ENCODE data around the gene CLDN4.
"Not testable (repeated sequence)": the region's sequence is repeated elsewhere in the genome, so short reads cannot be mapped to it uniquely, and the experiment has no call there.

The CLDN4 gene

DNA sequence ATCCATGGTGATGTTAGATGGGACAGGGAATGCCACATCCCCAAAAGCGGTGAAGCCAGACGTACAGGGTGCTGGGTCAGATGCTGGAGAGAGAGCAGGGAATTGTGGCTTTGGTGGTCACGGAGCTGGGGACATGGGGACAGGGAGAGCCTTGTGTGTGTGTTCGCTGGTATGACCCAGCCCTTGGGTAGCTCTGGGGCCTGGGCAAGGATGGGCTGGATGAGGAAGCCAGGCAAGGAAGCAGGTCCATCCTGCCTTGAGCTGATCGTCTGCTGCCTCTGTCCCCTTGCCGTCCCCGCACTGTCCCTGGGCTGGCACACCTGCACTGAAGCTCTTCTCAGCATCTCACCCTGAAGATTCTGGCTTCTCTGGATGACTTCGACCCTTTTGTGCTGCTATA is 15.4 kb upstream of the CLDN4 start:
- no peak overlapping the region for H3K4me3 ChIP-seq (ENCODE audit: low read length, poor library complexity, severe bottlenecking)

DNA sequence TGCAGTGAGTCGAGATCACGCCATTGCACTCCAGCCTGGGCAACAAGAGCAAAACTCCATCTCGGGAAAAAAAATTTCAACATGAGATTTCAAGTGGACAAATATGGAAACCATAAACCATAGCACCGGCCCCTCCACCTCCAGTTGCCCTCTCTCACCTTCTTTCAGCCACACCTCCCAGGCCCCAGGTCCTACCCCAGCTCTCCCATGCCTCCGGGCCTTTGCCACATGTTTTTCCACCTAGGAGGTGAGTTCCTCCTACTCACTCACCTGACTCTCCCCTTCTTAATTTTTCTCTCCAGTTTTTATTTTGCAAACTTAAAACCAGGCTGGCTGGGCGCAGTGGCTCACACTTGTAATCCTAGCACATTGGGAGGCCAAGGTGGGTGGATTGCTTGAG is 13.7 kb upstream of the CLDN4 start:
- Histone ChIP-seq H3F3A (ENCODE audit: low read depth) (no peaks in the 10 kb centered on the region), H3K27me3 (ENCODE audit: insufficient read depth, low read length, poor library complexity, severe bottlenecking) (no peaks in the 10 kb centered on the region), H4K20me1 (ENCODE audit: insufficient read depth, low read length, poor library complexity, severe bottlenecking) (no peaks in the 10 kb centered on the region), H3K4me3 (ENCODE audit: low read length, poor library complexity, severe bottlenecking) (no peak overlapping the region), H3K36me3 (ENCODE audit: insufficient read depth, low read length) (no peaks in the 10 kb centered on the region), H3K79me2 (ENCODE audit: insufficient read depth, low read length) (no peaks in the 10 kb centered on the region), H3K9ac (ENCODE audit: low read depth, low read length, poor library complexity, severe bottlenecking) (no peak overlapping the region), H3K4me2 (ENCODE audit: low read depth, low read length, poor library complexity, severe bottlenecking) (no peak overlapping the region), H2AFZ (ENCODE audit: low read length) (no peak overlapping the region), H3K9me2 (replicated peaks; ENCODE audit: low read depth, low read length) (no peaks in the 10 kb centered on the region), H3K9me3 (ENCODE audit: insufficient read depth, low read depth, low read length) (no peaks in the 10 kb centered on the region), H3K4me1 (ENCODE audit: insufficient read depth, low read length, poor library complexity, severe bottlenecking) (no peaks in the 10 kb centered on the region)
- TF ChIP-seq, protein P1, sequence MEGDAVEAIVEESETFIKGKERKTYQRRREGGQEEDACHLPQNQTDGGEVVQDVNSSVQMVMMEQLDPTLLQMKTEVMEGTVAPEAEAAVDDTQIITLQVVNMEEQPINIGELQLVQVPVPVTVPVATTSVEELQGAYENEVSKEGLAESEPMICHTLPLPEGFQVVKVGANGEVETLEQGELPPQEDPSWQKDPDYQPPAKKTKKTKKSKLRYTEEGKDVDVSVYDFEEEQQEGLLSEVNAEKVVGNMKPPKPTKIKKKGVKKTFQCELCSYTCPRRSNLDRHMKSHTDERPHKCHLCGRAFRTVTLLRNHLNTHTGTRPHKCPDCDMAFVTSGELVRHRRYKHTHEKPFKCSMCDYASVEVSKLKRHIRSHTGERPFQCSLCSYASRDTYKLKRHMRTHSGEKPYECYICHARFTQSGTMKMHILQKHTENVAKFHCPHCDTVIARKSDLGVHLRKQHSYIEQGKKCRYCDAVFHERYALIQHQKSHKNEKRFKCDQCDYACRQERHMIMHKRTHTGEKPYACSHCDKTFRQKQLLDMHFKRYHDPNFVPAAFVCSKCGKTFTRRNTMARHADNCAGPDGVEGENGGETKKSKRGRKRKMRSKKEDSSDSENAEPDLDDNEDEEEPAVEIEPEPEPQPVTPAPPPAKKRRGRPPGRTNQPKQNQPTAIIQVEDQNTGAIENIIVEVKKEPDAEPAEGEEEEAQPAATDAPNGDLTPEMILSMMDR (conservative IDR thresholded peaks at IDR 0.05; ENCODE audit: low read length), result no peak
- TF ChIP-seq EZH2phosphoT487 (IDR thresholded peaks at IDR 0.05; ENCODE audit: borderline replicate concordance), result no peak

More for the DNA sequence above, 15.4 kb upstream of the CLDN4 start:
- no peak overlapping the region for H2AFZ ChIP-seq (ENCODE audit: low read length)
- H3K9me3 ChIP-seq (ENCODE audit: insufficient read depth, low read depth, low read length), result no peaks in the 10 kb centered on the region
- H3K4me2 ChIP-seq (ENCODE audit: low read depth, low read length, poor library complexity, severe bottlenecking), result no peak overlapping the region
- TF ChIP-seq, protein P1 (conservative IDR thresholded peaks at IDR 0.05; ENCODE audit: low read length), result no peak
- TF ChIP-seq EZH2phosphoT487 (IDR thresholded peaks at IDR 0.05; ENCODE audit: borderline replicate concordance), result no peak
- no peaks in the 10 kb centered on the region for H3K27me3 ChIP-seq (ENCODE audit: insufficient read depth, low read length, poor library complexity, severe bottlenecking)
- no peaks in the 10 kb centered on the region for H3F3A ChIP-seq (ENCODE audit: low read depth)
- H3K4me1 ChIP-seq (ENCODE audit: insufficient read depth, low read length, poor library complexity, severe bottlenecking), result no peaks in the 10 kb centered on the region
- no peaks in the 10 kb centered on the region for H3K9me2 ChIP-seq (replicated peaks; ENCODE audit: low read depth, low read length)
- H3K79me2 ChIP-seq (ENCODE audit: insufficient read depth, low read length), result no peaks in the 10 kb centered on the region
- no peak overlapping the region for H3K9ac ChIP-seq (ENCODE audit: low read depth, low read length, poor library complexity, severe bottlenecking)
- no peaks in the 10 kb centered on the region for H4K20me1 ChIP-seq (ENCODE audit: insufficient read depth, low read length, poor library complexity, severe bottlenecking)
- no peaks in the 10 kb centered on the region for H3K36me3 ChIP-seq (ENCODE audit: insufficient read depth, low read length)

DNA sequence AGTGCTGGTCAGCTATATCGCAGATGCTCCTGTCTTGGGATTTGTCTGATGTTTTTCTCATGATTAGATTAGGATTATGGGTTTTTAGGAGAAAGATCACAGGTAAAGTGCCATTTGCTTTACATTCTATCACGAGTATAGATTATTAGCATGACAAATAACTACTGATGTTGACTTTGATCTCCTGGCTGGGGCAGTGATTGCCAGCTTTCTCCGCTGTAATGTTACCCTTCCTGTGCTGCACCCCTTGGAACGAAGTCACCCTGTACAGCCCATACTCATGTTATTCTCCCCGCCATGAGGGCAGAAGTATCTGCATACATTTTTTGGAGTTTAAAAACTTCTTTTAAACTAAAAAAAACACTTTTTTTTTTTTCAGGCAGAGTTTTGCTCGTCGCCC is 10.8 kb upstream of the CLDN4 start:
- H3K4me1 ChIP-seq (ENCODE audit: insufficient read depth, low read length, poor library complexity, severe bottlenecking), result no peaks in the 10 kb centered on the region
- no peak for TF ChIP-seq EZH2phosphoT487 (IDR thresholded peaks at IDR 0.05; ENCODE audit: borderline replicate concordance)
- TF ChIP-seq, protein P1 (conservative IDR thresholded peaks at IDR 0.05; ENCODE audit: low read length), result no peak
- H3K4me2 ChIP-seq (ENCODE audit: low read depth, low read length, poor library complexity, severe bottlenecking), result no peak overlapping the region
- H3K9me2 ChIP-seq (replicated peaks; ENCODE audit: low read depth, low read length), result no peaks in the 10 kb centered on the region
- no peaks in the 10 kb centered on the region for H3K27me3 ChIP-seq (ENCODE audit: insufficient read depth, low read length, poor library complexity, severe bottlenecking)
- H4K20me1 ChIP-seq (ENCODE audit: insufficient read depth, low read length, poor library complexity, severe bottlenecking), result no peaks in the 10 kb centered on the region
- H2AFZ ChIP-seq (ENCODE audit: low read length), result no peak overlapping the region
- H3F3A ChIP-seq (ENCODE audit: low read depth), result no peaks in the 10 kb centered on the region
- no peaks in the 10 kb centered on the region for H3K79me2 ChIP-seq (ENCODE audit: insufficient read depth, low read length)
- no peaks in the 10 kb centered on the region for H3K9me3 ChIP-seq (ENCODE audit: insufficient read depth, low read depth, low read length)
- no peak overlapping the region for H3K9ac ChIP-seq (ENCODE audit: low read depth, low read length, poor library complexity, severe bottlenecking)
- no peak overlapping the region for H3K4me3 ChIP-seq (ENCODE audit: low read length, poor library complexity, severe bottlenecking)
- no peaks in the 10 kb centered on the region for H3K36me3 ChIP-seq (ENCODE audit: insufficient read depth, low read length)

DNA sequence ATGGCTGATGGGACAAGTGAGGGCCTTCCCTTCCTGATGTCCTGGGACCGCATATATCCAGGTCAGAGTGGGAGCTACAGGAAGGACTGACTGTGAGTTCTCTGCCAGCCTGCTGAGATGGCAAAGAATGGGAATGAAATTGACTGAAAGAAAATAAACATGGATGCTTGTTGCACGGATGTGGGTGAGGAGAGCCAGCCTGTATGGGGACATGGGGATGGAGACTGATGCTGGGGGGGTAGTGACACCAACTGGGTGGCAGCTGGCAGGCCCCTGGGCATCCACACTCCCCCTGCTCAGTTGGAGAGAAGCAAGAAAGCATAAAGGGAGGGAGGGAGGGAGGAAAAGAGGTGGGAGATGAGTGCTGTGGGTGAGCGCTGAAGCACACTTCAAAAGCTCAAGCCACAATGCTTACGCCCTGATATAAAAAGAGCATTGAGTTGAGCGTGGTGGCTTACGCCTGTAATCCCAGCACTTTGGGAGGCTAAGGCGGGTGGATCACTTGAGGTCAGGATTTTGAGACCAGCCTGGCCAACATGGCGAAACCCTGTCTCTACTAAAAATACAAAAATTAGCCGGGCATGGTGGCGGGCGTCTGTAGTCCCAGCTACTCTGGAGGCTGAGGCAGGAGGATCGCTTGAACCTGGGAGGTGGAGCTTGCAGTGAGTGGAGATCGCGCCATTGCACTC is 9.1 kb upstream of the CLDN4 start:
- not testable (repeated sequence) for H3K36me3 ChIP-seq (ENCODE audit: insufficient read depth, low read length); H4K20me1 ChIP-seq (ENCODE audit: insufficient read depth, low read length, poor library complexity, severe bottlenecking); H3K4me1 ChIP-seq (ENCODE audit: insufficient read depth, low read length, poor library complexity, severe bottlenecking); H3K9me2 ChIP-seq (replicated peaks; ENCODE audit: low read depth, low read length); H3F3A ChIP-seq (ENCODE audit: low read depth); H2AFZ ChIP-seq (ENCODE audit: low read length); H3K9ac ChIP-seq (ENCODE audit: low read depth, low read length, poor library complexity, severe bottlenecking); H3K4me3 ChIP-seq (ENCODE audit: low read length, poor library complexity, severe bottlenecking); H3K27me3 ChIP-seq (ENCODE audit: insufficient read depth, low read length, poor library complexity, severe bottlenecking); H3K4me2 ChIP-seq (ENCODE audit: low read depth, low read length, poor library complexity, severe bottlenecking); H3K9me3 ChIP-seq (ENCODE audit: insufficient read depth, low read depth, low read length); H3K79me2 ChIP-seq (ENCODE audit: insufficient read depth, low read length)
